AG20443 (cell line): ENCODE results near the gene TRIML1.
A peak's percentile ranks its signal among the peaks of the same experiment; 100 is the strongest.

Source experiments
- DNase-seq: peaks from one replicate; pipeline ENCODE4 v3.0.0; 2012; ENCODE audit warnings: low spot score, mixed read lengths

TRIML1 gene, protein sequence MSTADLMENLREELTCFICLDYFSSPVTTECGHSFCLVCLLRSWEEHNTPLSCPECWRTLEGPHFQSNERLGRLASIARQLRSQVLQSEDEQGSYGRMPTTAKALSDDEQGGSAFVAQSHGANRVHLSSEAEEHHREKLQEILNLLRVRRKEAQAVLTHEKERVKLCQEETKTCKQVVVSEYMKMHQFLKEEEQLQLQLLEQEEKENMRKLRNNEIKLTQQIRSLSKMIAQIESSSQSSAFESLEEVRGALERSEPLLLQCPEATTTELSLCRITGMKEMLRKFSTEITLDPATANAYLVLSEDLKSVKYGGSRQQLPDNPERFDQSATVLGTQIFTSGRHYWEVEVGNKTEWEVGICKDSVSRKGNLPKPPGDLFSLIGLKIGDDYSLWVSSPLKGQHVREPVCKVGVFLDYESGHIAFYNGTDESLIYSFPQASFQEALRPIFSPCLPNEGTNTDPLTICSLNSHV

DNA sequence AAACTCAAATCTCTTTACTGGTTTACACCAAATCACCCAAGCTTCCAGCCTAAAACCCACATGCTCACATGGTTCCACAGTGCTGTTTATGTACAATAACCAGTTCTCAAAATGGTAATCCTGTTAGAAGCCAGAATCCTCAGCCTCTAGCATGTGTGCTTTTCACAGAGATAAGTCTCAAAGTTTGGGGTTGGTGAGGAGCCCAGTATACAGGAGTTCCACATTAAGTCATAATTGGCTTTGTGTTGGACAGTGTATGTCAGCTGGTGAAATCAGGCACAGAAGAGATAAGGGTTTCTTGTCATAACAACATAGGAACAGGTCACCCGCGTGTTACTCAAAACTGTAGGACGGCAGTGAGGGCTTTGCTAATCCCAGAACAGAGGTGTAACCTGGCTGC lies at the start of gene TRIML1:
Gene TRIML1 (plus strand): TSS at position 301 of the 400 bp plus-strand sequence. CDS start 118 bp downstream, outside the sequence.
- no peak for DNase-seq

DNA sequence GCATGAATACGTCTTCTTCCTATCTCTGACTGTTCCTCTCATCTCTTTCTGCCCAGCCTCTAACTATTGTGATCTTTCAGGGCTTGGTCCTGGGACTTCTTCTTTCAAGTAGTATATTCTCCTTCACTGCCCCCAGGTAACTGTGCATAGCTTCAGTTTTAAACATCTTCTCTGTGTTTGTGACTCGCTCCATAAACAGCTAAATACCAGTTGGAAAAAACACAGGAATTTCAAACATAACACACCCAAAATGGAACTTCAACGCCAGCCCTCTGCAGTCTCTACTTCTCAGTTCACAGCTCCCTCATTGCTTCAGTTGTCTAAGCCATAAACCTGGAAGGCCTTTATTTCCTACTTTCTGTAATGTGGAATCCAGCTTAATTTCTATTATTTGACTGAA lies 46.4 kb upstream of the TRIML1 start:
- no peak for DNase-seq

DNA sequence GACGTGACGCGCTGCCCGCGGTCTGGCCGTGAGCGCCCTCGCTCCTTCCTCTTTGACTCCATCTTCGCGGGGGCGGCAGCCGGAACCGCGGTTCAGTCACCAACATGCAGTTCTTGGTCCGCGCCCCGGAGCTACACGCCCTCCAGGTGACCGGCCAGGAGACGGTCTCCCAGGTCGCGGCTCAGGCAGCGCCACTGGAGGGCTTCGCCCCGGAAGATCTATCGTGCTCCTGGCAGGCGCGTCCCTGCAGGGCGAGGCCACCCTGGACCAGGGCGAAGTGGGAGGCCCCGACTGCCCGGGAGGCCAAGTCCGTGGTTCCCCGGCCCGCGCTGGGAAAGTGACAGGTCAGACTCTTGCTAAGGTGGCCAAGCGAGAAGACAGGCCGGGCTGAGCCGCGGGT lies 32.8 kb upstream of the TRIML1 start:
- DNase-seq, result no peak

DNA sequence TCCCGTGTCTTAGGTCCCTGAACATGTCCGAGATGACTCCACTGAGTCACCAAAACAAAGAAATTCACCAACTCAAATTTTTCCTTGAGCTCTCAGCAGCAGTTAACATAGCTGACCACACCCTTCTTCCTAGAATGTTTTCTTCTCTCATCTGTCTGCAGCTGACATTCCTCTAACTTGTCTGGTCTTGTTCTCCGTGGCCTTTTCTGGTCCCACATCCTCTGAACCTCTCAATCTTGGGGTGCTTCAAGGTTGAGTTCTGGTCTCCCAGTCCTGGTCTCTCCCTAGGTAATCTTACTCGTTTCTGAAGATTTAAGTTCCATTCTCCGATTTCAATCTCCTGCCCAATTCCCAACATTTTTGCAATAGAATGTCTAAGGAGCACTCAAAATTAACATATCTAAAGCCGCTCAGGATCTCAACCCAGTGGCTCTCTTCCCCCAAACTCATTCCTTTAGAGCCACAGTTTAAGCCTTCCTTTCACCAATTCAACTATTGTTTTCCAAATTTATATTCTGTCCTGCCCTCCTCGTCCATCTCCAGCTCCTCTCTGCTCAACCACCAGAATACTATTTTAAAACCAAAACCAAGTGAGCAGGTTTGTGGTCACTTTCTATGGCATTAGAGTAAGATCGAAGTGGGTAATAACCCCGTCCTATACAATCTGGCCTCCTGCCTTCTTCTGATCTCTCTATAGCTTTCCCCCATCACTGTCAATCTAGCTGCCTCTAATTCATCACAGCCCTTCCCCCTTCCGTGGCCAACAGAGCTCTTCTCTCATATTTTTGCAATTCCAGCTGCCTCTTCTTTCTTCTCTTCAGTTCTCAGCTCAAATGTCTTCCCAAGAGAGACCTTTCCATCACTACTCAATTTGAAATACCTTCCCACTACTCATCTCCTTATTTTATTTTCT lies 31.1 kb upstream of the TRIML1 start:
- peak; percentile 27 for DNase-seq

DNA sequence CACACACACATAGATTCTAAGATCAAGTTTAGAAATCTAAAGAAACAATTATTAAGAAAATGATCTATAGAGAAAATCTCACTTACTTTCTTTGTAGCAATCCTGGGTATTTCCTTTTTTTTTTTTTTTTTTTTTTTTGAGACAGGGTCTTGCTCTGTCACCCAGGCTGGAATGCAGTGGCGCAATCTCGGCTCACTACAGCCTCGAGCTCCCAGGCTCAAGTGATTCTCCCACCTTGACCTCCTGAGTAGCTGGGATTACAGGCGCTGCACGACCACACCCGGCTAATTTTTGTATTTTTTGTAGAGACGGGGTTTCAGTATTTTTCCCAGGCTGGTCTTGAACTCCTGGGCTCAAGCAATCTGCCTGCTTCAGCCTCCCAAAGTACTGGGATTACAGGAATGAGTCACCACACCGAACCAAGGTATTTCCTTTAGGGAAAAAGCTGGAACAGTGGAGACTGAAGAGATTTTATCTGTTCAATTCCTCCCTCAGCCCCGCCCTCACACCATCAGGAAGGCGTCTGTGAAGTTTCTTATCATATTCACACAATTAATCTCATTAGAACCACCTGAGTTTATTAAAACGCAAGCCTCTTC lies 30.0 kb upstream of the TRIML1 start, which contains the start of gene TRIML2:
Gene TRIML2 (minus strand): TSS at position 447 of the 599 bp plus-strand sequence. CDS start 4,235 bp downstream, outside the sequence.
- DNase-seq, result no peak

DNA sequence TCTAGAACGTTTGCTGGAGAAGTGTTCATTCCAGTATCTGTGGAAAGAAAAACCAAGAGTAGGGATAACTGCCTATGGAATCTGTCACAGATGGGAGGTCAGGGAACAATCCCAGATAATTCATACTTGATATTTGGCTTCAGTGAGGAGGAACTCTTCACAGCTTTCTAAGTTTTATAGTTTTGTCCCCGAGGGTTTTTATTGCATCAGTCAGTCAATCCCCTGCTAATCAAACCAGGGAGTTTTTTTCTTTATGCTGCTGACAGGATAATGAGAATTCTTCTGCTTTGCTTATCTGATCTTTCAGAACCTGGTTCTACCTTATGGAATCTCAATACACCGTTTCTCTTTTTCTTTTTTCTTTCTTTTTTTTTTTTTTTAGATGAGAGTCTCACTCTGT lies 29.2 kb upstream of the TRIML1 start:
- no peak for DNase-seq

DNA sequence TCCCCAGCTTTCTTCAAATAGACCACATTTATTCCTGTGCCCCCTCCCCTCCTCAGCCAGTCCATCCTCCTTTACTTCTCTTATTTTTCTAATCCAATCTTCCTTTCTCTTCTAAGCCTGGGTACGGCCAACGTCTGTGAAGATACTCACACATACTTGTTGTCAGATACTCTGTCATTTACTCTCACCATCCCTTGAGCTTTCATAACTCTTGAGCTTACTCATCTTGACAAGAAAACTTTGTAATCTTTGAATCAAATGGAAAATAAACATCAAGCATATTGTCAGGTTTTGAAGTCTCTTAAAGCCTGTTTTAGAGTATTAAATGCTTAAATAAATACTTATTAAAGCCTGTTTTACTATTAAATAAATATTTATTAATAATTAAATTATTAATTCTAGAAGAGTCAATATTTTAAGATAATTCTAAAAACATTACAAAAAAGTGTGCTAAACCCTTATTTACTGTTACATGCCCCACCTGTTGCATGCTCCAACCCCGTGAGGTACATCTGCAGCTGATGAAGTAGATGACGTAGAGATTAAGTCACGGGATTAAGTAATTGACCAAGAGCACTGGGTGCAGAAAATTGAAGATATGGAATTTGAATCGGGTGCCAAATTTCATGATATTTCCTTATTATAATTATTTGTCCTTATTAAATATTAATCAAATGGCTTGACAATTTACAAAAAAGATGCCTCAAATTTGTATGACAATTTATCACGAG lies 28.3 kb upstream of the TRIML1 start:
- DNase-seq, result no peak

DNA sequence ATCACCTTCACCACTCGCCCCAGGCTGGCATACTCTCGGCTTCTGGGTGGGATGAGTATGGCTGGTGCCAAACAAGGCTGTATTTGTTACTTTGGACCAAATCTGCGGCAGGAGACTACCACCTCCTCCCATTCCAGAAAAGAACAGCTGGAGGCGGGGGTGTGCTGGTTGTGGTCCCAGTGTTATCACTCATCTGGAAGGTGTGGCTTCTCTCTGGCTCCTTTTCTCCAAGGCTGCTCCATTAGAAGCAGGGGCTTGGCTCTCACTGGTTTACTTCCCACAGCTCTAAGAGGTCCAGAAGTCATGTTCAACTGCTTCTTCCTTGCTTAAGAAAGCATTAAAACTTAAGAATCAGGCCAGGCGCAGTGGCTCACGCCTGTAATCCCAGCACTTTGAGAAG lies 27.3 kb upstream of the TRIML1 start:
- DNase-seq, result no peak

DNA sequence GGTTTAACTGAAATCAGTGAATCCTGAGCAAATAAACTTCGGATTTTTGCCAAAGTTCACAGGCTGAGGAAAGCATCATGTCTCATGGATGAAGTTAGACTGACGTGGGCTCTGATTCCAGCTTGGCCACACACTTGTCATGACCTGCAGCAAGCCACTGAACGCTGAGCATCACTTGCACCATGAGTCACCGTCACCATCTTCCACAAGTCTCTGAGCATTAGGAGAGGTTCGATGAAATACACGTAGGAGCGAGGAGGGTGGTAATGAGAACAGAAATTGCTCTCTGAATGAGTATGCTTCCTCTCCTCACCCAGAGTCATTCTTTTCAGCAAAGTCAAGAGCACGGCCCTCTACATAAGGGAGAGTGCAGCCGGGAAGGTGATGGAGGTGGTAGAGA lies 26.1 kb upstream of the TRIML1 start:
- no peak for DNase-seq

DNA sequence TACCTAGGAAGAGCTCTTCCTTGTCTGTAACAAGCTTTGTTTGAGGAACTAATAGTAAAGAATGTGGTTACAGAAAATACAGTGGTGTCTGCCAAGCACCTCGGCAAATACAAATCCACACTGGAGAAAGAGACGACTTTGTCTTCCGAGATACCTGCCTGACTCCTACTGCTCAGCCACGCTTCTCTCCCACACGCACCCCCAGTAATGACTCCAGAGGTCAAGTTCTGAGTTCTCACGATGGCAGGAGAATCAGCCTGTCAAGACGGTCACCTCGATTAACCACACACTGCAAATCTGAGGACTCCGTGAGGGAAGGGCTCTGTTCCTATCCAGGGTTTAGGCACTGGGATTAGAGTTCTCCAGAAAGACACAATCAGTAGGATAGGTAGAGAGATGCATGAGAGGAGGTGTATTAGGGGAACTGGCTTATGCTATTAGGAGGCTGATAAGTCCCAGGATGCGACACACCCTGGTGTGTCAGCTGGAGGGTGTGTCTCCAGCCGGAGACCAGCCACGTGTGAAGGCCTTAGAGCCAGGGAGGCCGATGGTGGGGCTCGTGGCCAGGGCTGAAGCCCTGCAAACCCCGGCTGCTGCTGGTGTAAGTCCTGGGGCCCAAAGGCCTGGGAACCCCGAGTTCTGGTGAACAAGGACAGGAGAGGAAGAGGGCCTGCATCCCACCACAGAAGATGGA lies 21.5 kb upstream of the TRIML1 start:
- no peak for DNase-seq

DNA sequence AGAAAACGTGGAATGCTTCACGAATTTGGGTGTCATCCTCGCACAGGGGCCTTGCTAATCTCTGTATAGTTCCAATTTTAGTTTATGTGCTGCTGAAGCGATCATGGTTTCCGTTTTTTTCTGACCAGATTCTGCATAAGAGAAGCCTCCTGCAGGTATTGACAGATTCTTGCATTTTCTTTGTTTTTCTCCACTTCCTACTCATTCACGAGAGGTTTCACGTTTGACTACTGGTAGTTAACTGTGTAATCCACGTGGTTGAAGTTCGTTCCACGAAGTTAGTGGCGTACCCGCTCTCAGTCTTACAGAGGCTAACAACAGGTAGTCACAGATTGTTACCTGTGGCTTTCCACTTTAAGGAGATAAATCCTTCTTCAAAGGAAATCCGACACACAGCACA lies 17.7 kb upstream of the TRIML1 start:
- DNase-seq, result no peak

DNA sequence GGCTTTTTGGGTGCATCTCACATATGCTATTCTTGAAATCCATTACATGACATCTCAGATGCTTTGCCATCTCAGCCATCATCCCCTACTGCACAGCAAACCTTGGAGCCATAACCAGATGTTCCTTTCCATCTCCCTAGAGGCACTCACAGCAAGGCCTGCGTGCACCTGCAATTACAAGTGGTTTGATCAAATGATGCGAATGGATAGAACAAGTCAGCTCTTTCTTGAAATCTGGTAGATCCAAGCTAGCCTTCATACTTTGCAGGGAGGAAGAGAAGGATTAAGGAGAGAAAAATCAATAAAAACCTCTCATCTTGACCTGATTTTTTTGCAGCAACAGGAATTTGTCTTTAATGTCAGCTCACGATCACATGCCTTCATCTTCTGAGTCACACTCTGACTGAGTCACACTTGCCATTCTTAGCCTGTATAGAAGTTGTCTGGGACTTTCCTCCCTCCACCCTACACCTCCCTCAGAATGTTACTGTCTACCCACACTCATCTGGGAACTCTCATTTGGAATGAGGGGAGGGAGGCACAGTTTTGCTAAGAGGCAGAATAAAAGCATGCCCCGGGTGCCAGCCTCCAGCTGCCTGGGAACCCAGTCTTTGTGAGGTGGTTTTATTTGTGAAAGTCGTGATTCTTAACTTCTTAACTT lies 11.9 kb upstream of the TRIML1 start:
- DNase-seq, result peak; percentile 32

DNA sequence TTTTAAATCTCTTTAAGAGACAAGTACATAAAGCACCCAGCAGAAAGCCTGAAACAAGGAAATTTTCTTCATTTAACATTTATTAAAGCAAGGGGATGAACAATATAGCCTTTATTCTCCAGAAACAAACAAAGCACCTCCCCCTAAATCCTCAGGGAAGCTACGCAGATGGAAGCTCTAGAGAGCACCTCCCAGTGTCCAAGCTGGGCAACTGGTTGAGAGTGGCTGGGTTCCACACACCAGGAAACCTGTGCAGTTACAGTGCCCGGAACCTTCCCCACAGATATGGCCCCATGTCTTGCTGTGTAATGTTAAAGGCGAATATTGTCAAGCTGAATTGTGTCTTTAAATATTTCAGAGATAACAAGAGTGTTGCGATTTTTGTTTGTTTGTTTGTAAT lies 8.9 kb upstream of the TRIML1 start:
- no peak for DNase-seq

DNA sequence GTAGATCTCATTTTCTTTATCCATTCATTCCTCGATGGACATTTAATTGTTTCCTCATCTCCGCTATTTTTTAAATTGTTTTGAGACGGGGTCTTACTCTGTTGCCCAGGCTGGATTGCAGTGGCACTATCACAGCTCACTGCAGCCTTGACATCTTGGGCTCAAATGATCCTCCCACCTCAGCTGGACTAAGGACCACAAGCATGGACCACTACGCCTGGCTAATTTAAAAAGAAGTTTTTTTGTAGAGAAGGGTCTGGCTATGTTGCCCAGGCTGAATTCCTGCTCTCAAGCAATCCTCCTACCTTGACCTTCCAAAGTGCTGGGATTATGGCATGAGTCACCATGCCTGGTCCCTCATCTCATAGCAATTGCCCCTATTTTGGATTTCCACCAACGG lies 7.0 kb upstream of the TRIML1 start:
- DNase-seq, result no peak

DNA sequence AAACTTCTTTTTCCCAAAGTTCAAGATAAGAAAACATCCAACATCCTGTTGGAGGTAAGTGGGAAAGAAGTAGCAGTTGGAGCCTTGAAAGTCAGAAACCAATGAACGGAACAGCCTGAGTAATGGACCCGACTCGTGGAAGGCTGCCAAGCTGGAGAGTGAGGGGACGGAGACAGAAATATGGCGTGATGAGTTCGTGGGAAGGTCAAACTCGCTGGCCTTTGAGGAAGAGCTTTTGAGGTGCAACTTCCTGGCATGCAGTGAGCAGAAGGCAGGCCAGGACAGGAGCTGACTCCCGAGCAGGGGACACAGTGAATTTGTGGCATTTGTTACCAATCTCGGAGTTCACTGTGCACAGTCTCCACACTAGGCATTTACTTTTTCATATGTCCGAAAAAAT lies 1.0 kb upstream of the TRIML1 start:
- DNase-seq, result no peak

DNA sequence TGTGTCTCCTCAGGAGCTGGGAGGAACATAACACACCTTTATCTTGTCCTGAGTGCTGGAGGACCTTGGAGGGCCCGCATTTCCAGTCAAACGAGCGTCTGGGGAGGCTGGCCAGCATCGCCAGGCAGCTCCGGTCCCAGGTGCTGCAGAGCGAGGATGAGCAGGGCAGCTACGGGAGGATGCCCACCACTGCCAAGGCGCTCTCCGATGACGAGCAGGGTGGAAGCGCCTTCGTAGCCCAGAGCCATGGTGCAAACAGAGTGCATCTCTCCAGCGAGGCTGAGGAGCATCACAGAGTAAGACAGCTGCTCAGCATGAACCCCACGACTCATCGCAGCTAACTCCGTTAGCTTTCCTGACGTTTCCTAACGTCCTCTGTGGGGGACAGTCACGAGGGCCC lies 430 bp downstream of the TRIML1 start:
- DNase-seq, result no peak

DNA sequence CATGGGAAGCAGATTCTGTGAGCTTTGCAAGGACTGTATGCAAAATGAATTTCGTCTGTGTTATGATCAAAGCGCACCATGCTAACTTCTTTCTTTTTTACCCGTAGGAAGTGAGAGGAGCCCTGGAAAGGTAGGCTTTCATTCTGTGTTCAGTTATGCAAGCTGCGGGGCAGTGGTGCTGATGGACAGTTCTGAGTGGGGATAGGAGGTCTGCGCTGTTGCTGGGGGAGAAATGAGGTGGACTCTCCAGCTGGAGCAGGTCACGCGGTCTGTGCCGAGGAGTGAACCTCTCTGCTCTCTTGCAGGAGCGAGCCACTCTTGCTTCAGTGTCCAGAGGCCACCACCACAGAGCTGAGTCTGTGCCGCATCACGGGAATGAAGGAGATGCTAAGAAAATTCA lies 4.5 kb downstream of the TRIML1 start:
- no peak for DNase-seq

DNA sequence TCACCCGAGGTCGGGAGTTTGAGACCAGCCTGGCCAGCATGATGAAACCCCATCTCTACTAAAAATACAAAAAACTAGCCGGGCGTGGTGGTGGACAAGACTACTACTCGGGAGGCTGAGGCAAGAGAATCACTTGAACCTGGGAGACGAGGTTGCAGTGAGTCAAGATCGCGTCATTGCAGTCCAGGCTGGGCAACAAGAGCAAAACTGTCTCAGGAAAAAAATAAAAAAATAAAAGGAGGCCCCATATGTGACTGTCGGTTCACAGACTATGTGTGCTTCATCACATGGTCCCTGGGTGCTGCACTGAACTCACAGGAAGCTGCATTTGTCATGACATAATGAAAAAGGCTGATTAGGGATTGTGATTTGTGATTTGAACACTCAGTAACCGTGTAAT lies 6.4 kb downstream of the TRIML1 start:
- DNase-seq, result no peak

DNA sequence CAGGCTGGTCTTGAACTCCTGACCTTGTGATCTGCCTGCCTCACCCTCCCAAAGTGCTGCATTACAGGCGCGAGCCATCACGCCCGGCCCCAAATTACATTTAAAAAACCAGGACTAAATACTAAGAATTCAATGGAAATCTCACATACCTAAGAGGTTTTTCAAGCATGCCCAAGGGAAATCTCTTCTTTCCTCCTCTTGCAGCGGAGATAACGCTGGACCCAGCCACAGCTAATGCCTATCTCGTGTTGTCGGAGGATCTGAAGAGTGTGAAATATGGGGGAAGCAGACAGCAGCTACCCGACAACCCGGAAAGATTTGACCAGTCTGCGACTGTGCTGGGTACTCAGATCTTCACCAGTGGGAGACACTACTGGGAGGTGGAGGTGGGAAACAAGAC lies 7.4 kb downstream of the TRIML1 start:
- DNase-seq, result no peak

DNA sequence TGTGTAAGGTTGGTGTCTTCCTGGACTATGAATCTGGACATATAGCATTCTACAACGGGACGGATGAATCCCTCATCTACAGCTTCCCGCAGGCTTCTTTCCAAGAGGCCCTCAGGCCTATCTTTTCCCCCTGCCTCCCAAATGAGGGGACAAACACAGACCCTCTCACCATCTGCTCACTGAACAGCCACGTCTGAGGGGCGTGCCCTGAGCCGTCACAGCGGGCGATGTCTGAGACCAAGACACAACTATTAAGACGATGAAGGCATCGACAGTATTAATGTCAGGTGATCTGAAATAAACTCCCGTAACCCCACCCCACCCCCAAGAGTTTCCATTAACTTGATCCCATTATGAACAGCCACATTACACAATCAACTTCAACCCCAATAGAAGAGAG lies 7.9 kb downstream of the TRIML1 start:
- no peak for DNase-seq

DNA sequence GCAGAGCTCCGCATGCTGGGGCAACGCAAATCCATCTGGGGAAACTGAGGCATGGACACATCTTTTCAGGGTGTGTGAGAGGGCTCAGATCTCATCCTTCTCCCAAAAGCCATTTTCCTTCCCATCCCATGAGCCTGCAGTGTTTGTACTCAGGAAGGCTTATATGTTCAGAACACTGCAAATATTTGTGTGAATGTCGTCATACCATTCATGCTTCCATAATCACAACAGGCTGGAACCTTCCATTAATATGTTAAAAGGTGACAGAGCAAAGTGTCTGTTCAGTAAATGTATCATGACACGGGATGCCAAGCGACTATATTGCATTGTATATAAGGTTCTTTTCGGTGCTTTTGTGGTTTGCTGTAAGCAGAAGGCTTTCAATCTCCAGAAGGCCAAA lies 8.5 kb downstream of the TRIML1 start:
- no peak for DNase-seq
